A673 (cell line): ENCODE measurements around the gene APOL1. TPM values are rescaled to one million over a fixed set of nuclear protein-coding genes. Genes with fewer than 3 reads are reported as not detected.
A peak's percentile ranks its signal among the peaks of the same experiment; 100 is the strongest.

Experiments
- BruUV-seq: library from RNA; stranded (reverse); fragments of 400-500 nt; replicated peaks from 2 replicates; lab custom pipeline; 2021; lab: Mats Ljungman, UMichigan
- CTCF ChIA-PET: fragments of 300-600 bp; sonication (Branson Sonifier 250); formaldehyde crosslinking; loops from one replicate; lab custom pipeline; 2022; ENCODE audit warnings: antibody characterized with exemption; lab: Charles Lee
- POLR2A ChIA-PET: fragments of 300-600 bp; sonication (Branson Sonifier 250); formaldehyde crosslinking; loops from one replicate; lab custom pipeline; 2022; ENCODE audit warnings: antibody characterized with exemption; ENCODE audit not compliant: low non-redundant PET; lab: Charles Lee
- DNase-seq: peaks from one replicate; pipeline ENCODE4 v3.0.0-alpha.2; 2015; ENCODE audit warnings: low spot score
- H3K27ac ChIP-seq: fragments of 200-600 bp; sonication (generic); 2 replicates; pipeline ENCODE4 v1.5.1; 2016; ENCODE audit warnings: mixed run types, low read depth, mild to moderate bottlenecking, mixed read lengths, antibody characterized with exemption, low read length; ENCODE audit not compliant: poor library complexity, severe bottlenecking
- H3K27me3 ChIP-seq: fragments of 200-600 bp; sonication (generic); replicated peaks from 2 replicates; pipeline ENCODE4 v1.6.1; 2017; ENCODE audit warnings: mixed run types, low read depth, mild to moderate bottlenecking, mixed read lengths, antibody characterized with exemption, low read length; ENCODE audit not compliant: insufficient read depth, poor library complexity
- H3K36me3 ChIP-seq: fragments of 200-600 bp; sonication (generic); 2 replicates; pipeline ENCODE4 v1.6.1; 2016; ENCODE audit warnings: mixed run types, mild to moderate bottlenecking, mixed read lengths, antibody characterized with exemption, low read length; ENCODE audit not compliant: insufficient read depth, poor library complexity, severe bottlenecking
- H3K4me1 ChIP-seq: fragments of 200-600 bp; sonication (generic); 2 replicates; pipeline ENCODE4 v1.6.1; 2017; ENCODE audit warnings: mixed run types, mild to moderate bottlenecking, mixed read lengths, antibody characterized with exemption, low read length; ENCODE audit not compliant: insufficient read depth, poor library complexity, severe bottlenecking
- H3K4me3 ChIP-seq: fragments of 200-600 bp; sonication (generic); 2 replicates; pipeline ENCODE4 v1.5.1; 2016; ENCODE audit warnings: low read depth, mixed run types, mild to moderate bottlenecking, mixed read lengths, low read length; ENCODE audit not compliant: poor library complexity, severe bottlenecking
- H3K9me3 ChIP-seq: fragments of 200-600 bp; sonication (generic); 2 replicates; pipeline ENCODE4 v1.6.1; 2016; ENCODE audit warnings: mixed run types, low read depth, mild to moderate bottlenecking, mixed read lengths, antibody characterized with exemption, low read length; ENCODE audit not compliant: poor library complexity, severe bottlenecking
- EZH2 ChIP-seq: fragments of 200-600 bp; sonication (generic); IDR thresholded peaks from 2 replicates; pipeline ENCODE4 v1.6.1; 2017; ENCODE audit warnings: borderline replicate concordance, low read depth, mild to moderate bottlenecking, mixed read lengths, antibody characterized with exemption, low read length; ENCODE audit not compliant: poor library complexity, severe bottlenecking
- intact Hi-C: fragments of 100-400 bp; cut with micrococcal nuclease; formaldehyde crosslinking; loops from one replicate; pipeline ENCODE4 v1.10.0; 2022; ENCODE audit not compliant: unreplicated experiment
- total RNA-seq: library from RNA; stranded (reverse); gene quantifications from 2 replicates; pipeline ENCODE4 v1.2.3, GENCODE V29; 2021
- TF ChIP-seq, protein P1 (sequence below): fragments of 300-800, 200-600 bp; sonication (generic); conservative IDR thresholded peaks from 2 replicates; pipeline ENCODE4 v1.5.1; 2017; ENCODE audit warnings: low read depth, mild to moderate bottlenecking, antibody characterized with exemption, low read length, moderate library complexity, mixed read lengths

Gene APOL1
- total RNA-seq, 1 experiment from 2014 or later: 0.30 TPM

DNA sequence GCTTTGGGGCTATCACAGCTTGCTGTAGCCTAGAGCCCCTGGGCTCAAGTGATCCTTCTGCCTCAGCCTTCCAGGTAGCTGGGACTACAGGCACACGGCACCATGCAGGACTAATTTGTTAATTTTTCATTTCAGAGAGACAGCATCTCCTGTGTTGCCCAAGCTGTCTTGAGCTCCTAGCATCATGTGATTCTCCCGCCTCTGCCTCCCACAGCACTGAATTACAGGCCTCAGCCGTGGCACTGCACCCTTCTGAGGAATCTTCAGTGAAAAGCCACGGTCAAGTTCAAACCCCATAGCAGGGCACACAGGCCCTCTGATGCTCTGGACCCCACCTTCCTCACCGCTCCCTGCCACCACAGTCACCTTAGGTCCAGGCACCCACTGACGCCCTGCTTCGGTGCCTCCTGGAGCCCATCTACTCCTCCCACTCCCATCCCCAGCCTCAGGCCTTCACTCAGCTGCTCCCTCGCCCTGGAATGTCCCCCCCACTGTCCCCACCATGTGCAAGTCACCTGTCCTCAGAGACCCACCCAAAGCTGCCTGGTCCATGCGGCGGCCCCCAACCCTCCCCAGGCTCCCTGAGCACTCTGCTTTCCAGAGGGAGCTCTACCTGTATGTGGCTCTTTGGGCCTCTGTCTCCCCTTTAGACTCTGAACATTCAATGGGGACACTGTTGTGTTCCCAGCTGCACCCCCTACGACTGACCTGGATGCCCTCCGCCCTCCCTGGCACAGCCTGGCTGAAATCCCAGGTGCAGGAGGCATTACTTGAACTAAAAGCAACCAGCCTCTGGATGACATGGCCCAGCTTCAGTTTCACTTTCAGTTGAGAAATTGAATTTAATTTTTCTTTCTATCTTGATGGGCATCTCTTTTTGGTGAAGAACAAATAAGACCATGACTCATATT lies 15.2 kb upstream of the APOL1 start:
- Histone ChIP-seq H3K4me1 (peaks cover 18% of the 10 kb centered on the region), H3K36me3 (peaks cover 4% of the 10 kb centered on the region), H3K9me3 (no peaks in the 10 kb centered on the region), H3K27me3 (no peaks in the 10 kb centered on the region), H3K4me3 (peak overlapping the region; percentile 60), H3K27ac (peak overlapping the region; percentile 71)
- BruUV-seq: no TSS peak
- DNase-seq: no peak
- TF ChIP-seq, protein P1, sequence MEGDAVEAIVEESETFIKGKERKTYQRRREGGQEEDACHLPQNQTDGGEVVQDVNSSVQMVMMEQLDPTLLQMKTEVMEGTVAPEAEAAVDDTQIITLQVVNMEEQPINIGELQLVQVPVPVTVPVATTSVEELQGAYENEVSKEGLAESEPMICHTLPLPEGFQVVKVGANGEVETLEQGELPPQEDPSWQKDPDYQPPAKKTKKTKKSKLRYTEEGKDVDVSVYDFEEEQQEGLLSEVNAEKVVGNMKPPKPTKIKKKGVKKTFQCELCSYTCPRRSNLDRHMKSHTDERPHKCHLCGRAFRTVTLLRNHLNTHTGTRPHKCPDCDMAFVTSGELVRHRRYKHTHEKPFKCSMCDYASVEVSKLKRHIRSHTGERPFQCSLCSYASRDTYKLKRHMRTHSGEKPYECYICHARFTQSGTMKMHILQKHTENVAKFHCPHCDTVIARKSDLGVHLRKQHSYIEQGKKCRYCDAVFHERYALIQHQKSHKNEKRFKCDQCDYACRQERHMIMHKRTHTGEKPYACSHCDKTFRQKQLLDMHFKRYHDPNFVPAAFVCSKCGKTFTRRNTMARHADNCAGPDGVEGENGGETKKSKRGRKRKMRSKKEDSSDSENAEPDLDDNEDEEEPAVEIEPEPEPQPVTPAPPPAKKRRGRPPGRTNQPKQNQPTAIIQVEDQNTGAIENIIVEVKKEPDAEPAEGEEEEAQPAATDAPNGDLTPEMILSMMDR: no peak
- TF ChIP-seq EZH2: no peak
- ChIA-PET CTCF (no interaction called here), POLR2A (no interaction called here)
- intact Hi-C loops: no loop called here

DNA sequence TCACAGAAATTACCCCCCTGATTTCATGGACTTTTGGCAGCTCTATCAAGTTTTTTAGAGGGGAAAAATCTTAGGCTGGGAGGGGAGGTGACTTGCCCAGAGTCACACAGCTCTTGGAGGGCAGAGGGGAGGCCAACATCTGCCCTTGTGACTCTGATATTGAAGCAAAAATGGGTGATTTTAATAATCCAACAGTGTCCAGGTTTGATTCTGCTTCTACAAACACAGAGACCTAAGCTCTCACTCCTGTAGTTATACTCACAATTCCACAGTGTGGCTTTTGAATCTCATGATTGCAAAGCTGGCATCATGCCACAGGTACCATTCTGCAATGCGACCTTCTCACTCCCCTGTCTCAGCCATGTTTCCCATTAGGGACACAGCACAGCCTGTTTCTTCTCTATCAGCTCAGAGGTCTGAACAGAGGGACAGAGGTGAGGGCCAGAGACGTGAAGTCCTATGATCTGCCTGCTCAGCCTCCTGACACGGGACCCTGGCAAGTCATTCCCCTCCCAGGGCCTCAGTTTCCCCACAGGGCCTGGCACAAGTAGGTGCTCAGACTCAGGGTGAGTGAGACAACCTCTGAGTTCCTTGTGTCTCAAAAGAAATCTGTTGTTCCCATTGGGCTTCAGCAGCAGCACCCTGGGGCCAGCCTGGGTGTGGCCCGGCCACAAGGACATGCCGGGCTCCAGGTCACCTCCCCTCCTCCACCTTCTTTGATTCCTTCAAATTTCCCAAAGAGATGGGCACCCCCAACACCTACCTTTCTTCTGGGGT lies 14.4 kb upstream of the APOL1 start:
- CTCF ChIA-PET: interaction anchor here (0.8 to 1.1 kb wide), 4 partner anchors 36 to 93 kb away, joined by 3 to 6 read pairs (median 4); no protein-coding TSS in a partner anchor
- no peaks in the 10 kb centered on the region for H3K36me3 ChIP-seq
- no peaks in the 10 kb centered on the region for H3K9me3 ChIP-seq
- intact Hi-C loops: no loop called here
- POLR2A ChIA-PET: interaction anchor here (0.5 kb wide), 1 partner anchor 878 kb away, joined by 3 read pairs; no protein-coding TSS in a partner anchor
- no peaks in the 10 kb centered on the region for H3K27me3 ChIP-seq
- no TSS peak for BruUV-seq
- peak overlapping the region; percentile 71 for H3K27ac ChIP-seq
- peak overlapping the region; percentile 60 for H3K4me3 ChIP-seq
- peak; percentile 32 for DNase-seq
- TF ChIP-seq, protein P1: no peak
- no peak for TF ChIP-seq EZH2
- H3K4me1 ChIP-seq: peaks cover 18% of the 10 kb centered on the region

DNA sequence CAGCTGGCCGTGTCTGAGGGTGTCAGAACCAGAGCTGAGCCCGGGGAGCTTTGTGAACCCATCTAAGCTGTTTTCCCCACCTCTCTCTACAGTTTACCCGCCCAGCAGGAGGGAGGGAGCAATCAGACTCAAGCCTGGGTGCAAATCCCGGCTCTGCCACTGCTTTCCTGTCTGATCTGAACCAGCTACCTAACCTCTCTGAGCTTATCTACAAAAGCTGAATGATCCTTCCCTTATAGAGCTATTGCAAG lies 13.9 kb upstream of the APOL1 start:
- intact Hi-C loops: no loop called here
- no peaks in the 10 kb centered on the region for H3K9me3 ChIP-seq

More for the DNA sequence above, 13.9 kb upstream of the APOL1 start:
- DNase-seq: no peak
- TF ChIP-seq EZH2: no peak
- TF ChIP-seq, protein P1: no peak
- H3K27me3 ChIP-seq: no peaks in the 10 kb centered on the region
- ChIA-PET CTCF (interaction anchor here (0.8 to 1.1 kb wide), 4 partner anchors 37 to 94 kb away, joined by 3 to 6 read pairs (median 4); no protein-coding TSS in a partner anchor), POLR2A (interaction anchor here (0.5 kb wide), 1 partner anchor 879 kb away, joined by 3 read pairs; no protein-coding TSS in a partner anchor)
- peak overlapping the region; percentile 71 for H3K27ac ChIP-seq
- BruUV-seq: TSS peak; percentile 52
- peak overlapping the region; percentile 60 for H3K4me3 ChIP-seq
- H3K4me1 ChIP-seq: peaks cover 18% of the 10 kb centered on the region
- H3K36me3 ChIP-seq: no peaks in the 10 kb centered on the region
